Measurements from ENCODE around the gene EDARADD.

GRCh38 chr1:236520445-236521005 lies 126.4 kb downstream of the EDARADD start:
- TF ChIP-seq CTCF (conservative IDR thresholded peaks at IDR 0.05; ENCODE audit: low read depth, low read length) (no peak), EZH2 (IDR thresholded peaks at IDR 0.05; ENCODE audit: borderline replicate concordance, low read depth, low read length, poor library complexity, severe bottlenecking) (no peak)

Data from A673 (cell line).